Psoas muscle (tissue), 8 donors: ENCODE results near the gene RPTOR. TPM values are rescaled to one million over a fixed set of nuclear protein-coding genes. Genes with fewer than 3 reads are reported as not detected.
A peak's percentile ranks its signal among the peaks of the same experiment; 100 is the strongest.

Experiments
- ATAC-seq, 4 donors: fragments of 200-7000 bp; cut with Tn5 transposase; one replicate each; pipeline ENCODE4 v1.9.1; 2020; ENCODE audit warnings: moderate library complexity in 3 of 4, mild to moderate bottlenecking in 2 of 4
- DNase-seq, 2 donors: peaks; one replicate each; pipeline ENCODE4 v3.0.0-alpha.2; 2020
- H3K27ac ChIP-seq: fragments of 200-600 bp; one replicate; pipeline ENCODE4 v1.8.0; 2022
- H3K27me3 ChIP-seq, 3 donors: fragments of 200-600 bp in 1 of 3; one replicate each; pipeline versions ENCODE4 v1.6.1 to v1.8.0; 2013 to 2022; ENCODE audit warnings: low read length in 2 of 3, mild to moderate bottlenecking in 2 of 3, moderate library complexity in 1 of 3; ENCODE audit not compliant: insufficient read depth in 3 of 3
- H3K36me3 ChIP-seq, 2 donors: fragments of 200-600 bp in 1 of 2; one replicate each; pipeline versions ENCODE4 v1.6.1 to v1.8.0; 2013 to 2022; ENCODE audit warnings: low read depth in 1 of 2, mild to moderate bottlenecking in 1 of 2, moderate library complexity in 1 of 2; ENCODE audit not compliant: insufficient read depth in 1 of 2
- H3K4me1 ChIP-seq: fragments of 200-600 bp; one replicate; pipeline ENCODE4 v1.8.0; 2022
- H3K4me3 ChIP-seq: fragments of 200-600 bp; one replicate; pipeline ENCODE4 v1.8.0; 2022; ENCODE audit warnings: mild to moderate bottlenecking
- H3K9me3 ChIP-seq: fragments of 200-600 bp; one replicate; pipeline ENCODE4 v1.8.0; 2022
- WGBS, 3 donors: extraction: QIAGEN DNeasy Blood & Tissue Kit; methylation state at CpG; one replicate each; pipeline versions ENCODE4 v1.1.6 to v1.1.7; 2013; 5-methylcytosine and 5-hydroxymethylcytosine counted together
- intact Hi-C, 2 donors: fragments of 100-400 bp; cut with DNase I; formaldehyde crosslinking; loops; one replicate each; pipeline versions ENCODE4 v1.11.0 to v1.14.2; 2022
- polyA plus RNA-seq, 3 donors: library from polyadenylated mRNA; stranded (reverse); fragments of 200-250 nt; gene quantifications; one replicate each; pipeline ENCODE4 v1.2.3, GENCODE V29; 2013
- total RNA-seq, 4 donors: library from RNA; stranded (reverse); fragmentation: NEBNext Ultra II Directional in 2 of 4; extraction: Animal tissue kit (Norgen Biotek cat#: 25700) in 2 of 4; gene quantifications; one replicate each; pipeline versions ENCODE4 v1.2.1 to v1.2.4, GENCODE V29; 2021 to 2023
- TF ChIP-seq, protein P1 (sequence below): fragments of 200-600 bp; IDR thresholded peaks from one replicate; pipeline ENCODE4 v1.8.0; 2022; ENCODE audit warnings: antibody characterized with exemption
- donor health status: healthy with polysubstance abuse.
- donor health status: DM: no; HTN: no; CAD: no; lungs with moderate emphysema.
- donor health status: Bipolar disorder and iron deficiency.
- donor health status: healthy.
- donor health status: DM: yes; HTN: yes; CAD: no.
- donor health status: DM: no; HTN: no; CAD: no.
- donor health status: DM: no; HTN: no; CAD: no.
- donor health status: DM: yes; HTN: yes; CAD: no.

RPTOR gene
- total and polyA plus RNA-seq, 7 donors, result 13.6 to 82.2 (median 32.5) TPM

DNA sequence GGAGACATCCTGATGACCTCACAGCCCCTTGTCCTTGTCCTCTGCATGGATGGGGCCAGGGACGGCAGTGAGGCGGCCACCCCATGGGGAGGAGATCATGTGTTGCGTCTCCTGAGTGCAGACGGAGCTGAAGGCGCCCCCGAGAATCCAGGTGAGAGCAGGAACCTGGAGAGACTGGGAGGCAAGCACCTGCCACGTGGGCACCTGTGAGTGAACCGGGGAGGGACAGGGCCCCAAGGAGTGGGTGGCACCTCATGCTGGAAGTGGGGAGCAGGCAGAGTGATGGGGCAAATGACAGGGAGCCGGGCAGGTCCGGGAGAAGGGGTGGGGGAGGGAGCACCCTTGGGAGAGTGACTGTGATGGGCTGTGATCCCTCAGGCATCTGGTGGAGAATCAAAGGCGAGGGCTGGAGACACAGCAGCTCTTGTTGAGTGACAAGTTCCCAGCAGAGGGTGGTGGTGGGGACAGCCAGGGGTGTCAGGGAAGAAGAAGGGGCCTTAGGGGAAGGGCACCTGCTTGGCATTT is 272.7 kb downstream of the RPTOR start:
- no peak overlapping the region for H3K27ac ChIP-seq
- peaks cover 0 to 3% of the 10 kb centered on the region in 2 donors for H3K36me3 ChIP-seq
- H3K9me3 ChIP-seq, result no peaks in the 10 kb centered on the region
- no peak overlapping the region for H3K4me3 ChIP-seq
- peaks cover 7% of the 10 kb centered on the region for H3K4me1 ChIP-seq
- intact Hi-C loops, result no loop called here
- WGBS, 3 donors, result 94 to 98% (median 96%) methylated on average over 11 of the region's 11 CpGs
- DNase-seq (peak in 1 of 2 donors; percentile 42), ATAC-seq (peak in 2 of 4 donors; percentile 5 to 10)
- TF ChIP-seq, protein P1, sequence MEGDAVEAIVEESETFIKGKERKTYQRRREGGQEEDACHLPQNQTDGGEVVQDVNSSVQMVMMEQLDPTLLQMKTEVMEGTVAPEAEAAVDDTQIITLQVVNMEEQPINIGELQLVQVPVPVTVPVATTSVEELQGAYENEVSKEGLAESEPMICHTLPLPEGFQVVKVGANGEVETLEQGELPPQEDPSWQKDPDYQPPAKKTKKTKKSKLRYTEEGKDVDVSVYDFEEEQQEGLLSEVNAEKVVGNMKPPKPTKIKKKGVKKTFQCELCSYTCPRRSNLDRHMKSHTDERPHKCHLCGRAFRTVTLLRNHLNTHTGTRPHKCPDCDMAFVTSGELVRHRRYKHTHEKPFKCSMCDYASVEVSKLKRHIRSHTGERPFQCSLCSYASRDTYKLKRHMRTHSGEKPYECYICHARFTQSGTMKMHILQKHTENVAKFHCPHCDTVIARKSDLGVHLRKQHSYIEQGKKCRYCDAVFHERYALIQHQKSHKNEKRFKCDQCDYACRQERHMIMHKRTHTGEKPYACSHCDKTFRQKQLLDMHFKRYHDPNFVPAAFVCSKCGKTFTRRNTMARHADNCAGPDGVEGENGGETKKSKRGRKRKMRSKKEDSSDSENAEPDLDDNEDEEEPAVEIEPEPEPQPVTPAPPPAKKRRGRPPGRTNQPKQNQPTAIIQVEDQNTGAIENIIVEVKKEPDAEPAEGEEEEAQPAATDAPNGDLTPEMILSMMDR, result no peak
- H3K27me3 ChIP-seq, result no peaks in the 10 kb centered on the region

DNA sequence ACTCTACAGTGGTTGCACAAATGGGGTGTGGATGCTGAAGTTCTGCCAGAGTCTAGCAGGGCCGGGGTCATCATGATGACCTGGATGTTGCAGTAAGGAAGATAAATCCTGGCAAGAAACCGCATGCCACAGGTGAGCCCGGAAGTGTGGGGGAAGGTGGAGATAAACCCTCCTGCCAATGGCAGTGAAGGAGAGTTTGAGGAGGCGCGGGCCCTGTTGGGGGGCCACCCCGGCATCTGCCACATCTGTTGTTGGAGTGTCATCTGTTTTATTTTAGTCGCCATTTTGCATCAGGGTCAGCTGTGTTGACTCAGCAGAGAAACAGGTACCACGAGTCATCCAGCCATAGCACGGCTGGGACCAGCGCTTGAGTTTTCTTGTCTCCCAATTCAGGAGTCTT is 273.2 kb downstream of the RPTOR start:
- H3K9me3 ChIP-seq, result no peaks in the 10 kb centered on the region
- WGBS, 3 donors, result 87 to 88% (median 87%) methylated on average over 10 of the region's 10 CpGs
- intact Hi-C loops, result no loop called here
- ATAC-seq, result peak; percentile 28 to 57 (median 52)
- DNase-seq, result peak in 1 of 2 donors; percentile 38
- H3K27ac ChIP-seq, result no peak overlapping the region
- no peaks in the 10 kb centered on the region for H3K27me3 ChIP-seq
- no peak overlapping the region for H3K4me3 ChIP-seq
- TF ChIP-seq, protein P1, result no peak
- peaks cover 0 to 8% of the 10 kb centered on the region in 2 donors for H3K36me3 ChIP-seq
- peaks cover 7% of the 10 kb centered on the region for H3K4me1 ChIP-seq

DNA sequence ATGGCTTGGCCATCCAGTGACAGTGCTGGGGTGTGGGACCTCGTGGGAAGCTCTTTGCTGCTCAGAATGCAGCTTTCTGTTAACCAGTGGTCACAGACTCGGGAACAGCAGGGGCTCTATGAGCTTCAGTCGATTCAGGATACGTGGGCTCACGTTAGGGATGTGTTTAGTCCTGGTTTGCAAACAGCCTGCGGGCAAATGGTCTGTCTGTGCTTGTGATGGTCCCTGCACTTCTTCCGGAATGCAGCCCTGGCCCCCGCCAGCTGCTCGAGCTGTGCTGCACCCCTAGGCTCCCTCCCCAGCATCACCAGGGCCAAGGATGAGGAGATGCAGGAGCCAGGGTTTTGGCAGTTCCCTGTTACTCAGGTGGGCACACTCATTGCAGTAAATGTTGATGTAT is 274.2 kb downstream of the RPTOR start:
- Histone ChIP-seq H3K4me3 (no peak overlapping the region), H3K27ac (no peak overlapping the region), H3K27me3 (no peaks in the 10 kb centered on the region), H3K36me3 (peaks cover 0 to 17% of the 10 kb centered on the region in 2 donors), H3K4me1 (no peaks in the 10 kb centered on the region), H3K9me3 (no peaks in the 10 kb centered on the region)
- intact Hi-C loops, result no loop called here
- ATAC-seq (no peak), DNase-seq (peak in 1 of 2 donors; percentile 41)
- WGBS, 3 donors, result 90 to 92% (median 91%) methylated on average over 9 of the region's 9 CpGs
- TF ChIP-seq, protein P1, result no peak

DNA sequence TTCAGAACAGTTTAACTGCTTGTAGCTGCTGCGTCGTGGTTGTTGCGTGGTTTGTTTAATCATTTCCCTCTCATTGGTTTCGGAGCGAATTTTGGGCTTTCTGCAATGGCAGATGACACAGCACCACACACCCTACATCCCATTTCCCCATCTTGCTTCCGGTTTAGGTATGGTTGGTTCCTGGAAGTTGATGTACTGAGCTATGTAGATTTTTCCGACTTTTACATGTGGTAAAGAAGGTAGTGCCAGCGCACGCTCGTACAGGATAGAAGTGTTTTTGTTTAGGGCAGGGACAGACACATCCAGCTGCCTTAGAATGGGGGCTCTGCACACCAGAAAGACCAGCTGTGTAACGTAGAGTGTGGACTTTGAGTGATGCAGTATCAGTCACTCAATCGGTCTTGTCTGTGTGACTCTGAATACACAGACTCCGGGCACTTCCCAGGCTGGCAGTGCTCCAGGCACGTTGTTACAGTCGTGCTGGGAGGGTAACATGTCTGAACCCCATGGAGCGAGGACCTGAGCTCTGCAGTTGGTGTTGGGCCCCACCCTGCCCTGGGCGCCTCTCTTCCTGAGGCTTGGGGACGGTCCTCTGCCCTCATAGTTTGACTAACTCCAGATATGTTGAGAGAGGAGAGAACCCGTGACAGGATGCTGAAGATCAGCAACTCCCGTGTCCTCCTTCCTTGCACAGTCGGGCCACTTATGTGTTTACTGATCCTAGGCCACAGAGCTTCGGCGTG is 275.0 kb downstream of the RPTOR start:
- no peaks in the 10 kb centered on the region for H3K27me3 ChIP-seq
- WGBS, 3 donors, result 69 to 79% (median 73%) methylated on average over 23 of the region's 23 CpGs
- no peaks in the 10 kb centered on the region for H3K4me1 ChIP-seq
- no peak overlapping the region for H3K27ac ChIP-seq
- DNase-seq (peak in 1 of 2 donors; percentile 47), ATAC-seq (no peak)
- TF ChIP-seq, protein P1, result no peak
- no peaks in the 10 kb centered on the region for H3K9me3 ChIP-seq
- peaks cover 0 to 21% of the 10 kb centered on the region in 2 donors for H3K36me3 ChIP-seq
- no peak overlapping the region for H3K4me3 ChIP-seq
- intact Hi-C loops, result no loop called here
